PC-3 (cell line): ENCODE data around the gene RAD50. TPM values are rescaled to one million over a fixed set of nuclear protein-coding genes. Genes with fewer than 3 reads are reported as not detected.
"Not testable (repeated sequence)": the region's sequence is repeated elsewhere in the genome, so short reads cannot be mapped to it uniquely, and the experiment has no call there.

Experiments used
- ATAC-seq: fragments of 200-7000 bp; cut with Tn5 transposase; 2 replicates; pipeline ENCODE4 v1.9.1; 2020; ENCODE audit warnings: mild to moderate bottlenecking, moderate library complexity
- BruUV-seq: library from RNA; stranded (reverse); fragments of 400-500 nt; replicated peaks from 2 replicates; lab custom pipeline; 2021; lab: Mats Ljungman, UMichigan
- CTCF ChIA-PET: fragments of 300-600 bp; sonication (Branson Sonifier 250); formaldehyde crosslinking; loops from one replicate; lab custom pipeline; 2022; ENCODE audit warnings: antibody characterized with exemption; lab: Charles Lee
- POLR2A ChIA-PET: fragments of 300-600 bp; sonication (Branson Sonifier 250); formaldehyde crosslinking; loops from one replicate; lab custom pipeline; 2022; ENCODE audit warnings: antibody characterized with exemption; ENCODE audit not compliant: unreplicated experiment; lab: Charles Lee
- DNase-seq: peaks from one replicate; pipeline ENCODE4 v3.0.0-alpha.2; 2015
- H2AFZ ChIP-seq: fragments of 300-600 bp; sonication (generic); 2 replicates; pipeline ENCODE4 v1.6.0; 2016; ENCODE audit warnings: antibody characterized with exemption, low read length
- H3F3A ChIP-seq: fragments of 300-600 bp; sonication (generic); one replicate; pipeline ENCODE4 v1.6.0; 2017; ENCODE audit warnings: antibody characterized with exemption, low read length, control low read depth, mild to moderate bottlenecking; ENCODE audit not compliant: unreplicated experiment
- H3K27ac ChIP-seq: fragments of 300-600 bp; sonication (generic); 2 replicates; pipeline ENCODE4 v1.5.1; 2016; ENCODE audit warnings: mild to moderate bottlenecking, low read length
- H3K27me3 ChIP-seq: fragments of 300-600 bp; sonication (generic); 2 replicates; pipeline ENCODE4 v1.6.1; 2016; ENCODE audit warnings: low read length, mixed read lengths
- H3K36me3 ChIP-seq: fragments of 300-600 bp; sonication (generic); 2 replicates; pipeline ENCODE4 v1.6.1; 2016; ENCODE audit warnings: low read depth, mixed run types, low read length, mixed read lengths
- H3K4me1 ChIP-seq: fragments of 300-600 bp; sonication (generic); 2 replicates; pipeline ENCODE4 v1.5.1; 2016; ENCODE audit warnings: low read length; ENCODE audit not compliant: insufficient read depth
- H3K4me2 ChIP-seq: fragments of 300-600 bp; sonication (generic); 2 replicates; pipeline ENCODE4 v1.6.0; 2016; ENCODE audit warnings: low read length
- H3K4me3 ChIP-seq: fragments of 300-600 bp; sonication (generic); 2 replicates; pipeline ENCODE4 v1.5.1; 2016; ENCODE audit warnings: mild to moderate bottlenecking, low read length, mixed read lengths
- H3K79me2 ChIP-seq: fragments of 300-600 bp; sonication (generic); 2 replicates; pipeline ENCODE4 v1.6.1; 2017; ENCODE audit warnings: low read length, mixed read lengths
- H3K9ac ChIP-seq: fragments of 300-600 bp; sonication (generic); 2 replicates; pipeline ENCODE4 v1.6.0; 2016; ENCODE audit warnings: mild to moderate bottlenecking, low read length
- H3K9me2 ChIP-seq: fragments of 300-600 bp; sonication (generic); replicated peaks from 2 replicates; pipeline ENCODE4 v1.6.1; 2016; ENCODE audit warnings: mixed run types, low read length, mixed read lengths
- H3K9me3 ChIP-seq: fragments of 300-600 bp; sonication (generic); 2 replicates; pipeline ENCODE4 v1.6.1; 2016; ENCODE audit warnings: low read length, mixed read lengths
- H4K20me1 ChIP-seq: fragments of 300-600 bp; sonication (generic); 2 replicates; pipeline ENCODE4 v1.6.1; 2016; ENCODE audit warnings: low read length, mixed read lengths
- CTCF ChIP-seq: fragments of 300-600 bp; sonication (generic); conservative IDR thresholded peaks from 2 replicates; pipeline ENCODE4 v1.5.1; 2017; ENCODE audit warnings: antibody characterized with exemption, low read depth, mild to moderate bottlenecking, low read length
- EZH2 ChIP-seq: fragments of 300-600 bp; sonication (generic); IDR thresholded peaks from one replicate; pipeline ENCODE4 v1.6.1; 2017; ENCODE audit warnings: antibody characterized with exemption, mild to moderate bottlenecking, low read length; ENCODE audit not compliant: unreplicated experiment
- EZH2phosphoT487 ChIP-seq: fragments of 300-600 bp; sonication (generic); IDR thresholded peaks from 2 replicates; pipeline ENCODE4 v1.6.1; 2018; ENCODE audit warnings: mild to moderate bottlenecking, antibody characterized with exemption, low read length, borderline replicate concordance
- intact Hi-C: fragments of 100-400 bp; cut with micrococcal nuclease; formaldehyde crosslinking; loops from 2 replicates; pipeline ENCODE4 v1.9.0; 2023
- total RNA-seq: library from RNA; depleted of rRNA; stranded (reverse); fragments of >200 nt; gene quantifications from 2 replicates; pipeline ENCODE4 v1.2.3, GENCODE V29; 2014

RAD50 gene
- total RNA-seq, 1 experiment from 2014 or later: 6.7 TPM

- Histone ChIP-seq H3K27me3 (no peaks in the 10 kb centered on the region), H3K79me2 (no peaks in the 10 kb centered on the region), H3K4me2 (peak overlapping the region; percentile 2; the same call in 1 of the 2 replicates), H3K4me1 (peaks cover 13% of the 10 kb centered on the region; the same call in 1 of the 2 replicates), H3K36me3 (no peaks in the 10 kb centered on the region), H3K9me2 (no peaks in the 10 kb centered on the region), H3K4me3 (no peak overlapping the region), H4K20me1 (no peaks in the 10 kb centered on the region), H3K9ac (no peak overlapping the region), H2AFZ (no peak overlapping the region), H3K27ac (no peak overlapping the region), H3F3A (no peaks in the 10 kb centered on the region), H3K9me3 (no peaks in the 10 kb centered on the region)
- ChIA-PET CTCF (interaction anchor here (0.6 kb wide), 1 partner anchor 31 kb away, joined by 6 read pairs; no protein-coding TSS in a partner anchor), POLR2A (no interaction called here)
- no TSS peak for BruUV-seq
- DNase-seq (peak; percentile 5), ATAC-seq (peak; percentile 38; the same call in 1 of the 2 replicates)
- intact Hi-C loops: no loop called here
- TF ChIP-seq CTCF (no peak), EZH2 (no peak), EZH2phosphoT487 (no peak)
Observed at GRCh38 chr5:132566657-132567056, 9.9 kb downstream of the RAD50 start.

DNA sequence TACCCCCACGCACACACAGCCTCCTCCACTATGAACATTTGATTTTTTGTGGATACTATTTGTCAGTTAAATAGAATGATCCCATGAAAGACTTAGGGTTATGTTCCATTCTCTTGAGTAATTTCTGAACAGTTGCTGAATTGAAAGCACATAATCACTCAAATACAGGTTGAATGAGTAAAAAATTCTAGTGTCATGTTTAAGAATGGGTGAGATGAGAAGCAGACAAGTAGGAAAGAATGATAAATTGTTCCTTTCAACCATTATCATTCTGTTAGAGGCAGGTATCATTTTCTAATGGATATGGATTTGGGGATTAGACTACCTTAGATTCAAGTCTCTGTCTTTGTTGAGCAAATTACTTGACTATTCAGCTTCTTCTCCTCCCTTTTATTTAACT lies 19.3 kb downstream of the RAD50 start:
- H3K4me1 ChIP-seq: no peaks in the 10 kb centered on the region
- intact Hi-C loops: no loop called here
- no peaks in the 10 kb centered on the region for H3K9me2 ChIP-seq
- no TSS peak for BruUV-seq
- no peak overlapping the region for H3K4me2 ChIP-seq
- POLR2A ChIA-PET: no interaction called here
- TF ChIP-seq CTCF (no peak), EZH2phosphoT487 (no peak), EZH2 (no peak)
- H3K27me3 ChIP-seq: no peaks in the 10 kb centered on the region
- H2AFZ ChIP-seq: no peak overlapping the region
- no peak overlapping the region for H3K27ac ChIP-seq
- no peak overlapping the region for H3K9ac ChIP-seq
- DNase-seq (no peak), ATAC-seq (no peak)
- no peaks in the 10 kb centered on the region for H3K9me3 ChIP-seq
- H3K36me3 ChIP-seq: no peaks in the 10 kb centered on the region
- H4K20me1 ChIP-seq: no peaks in the 10 kb centered on the region
- no peak overlapping the region for H3K4me3 ChIP-seq
- H3F3A ChIP-seq: no peaks in the 10 kb centered on the region
- H3K79me2 ChIP-seq: no peaks in the 10 kb centered on the region
- CTCF ChIA-PET: no interaction called here

DNA sequence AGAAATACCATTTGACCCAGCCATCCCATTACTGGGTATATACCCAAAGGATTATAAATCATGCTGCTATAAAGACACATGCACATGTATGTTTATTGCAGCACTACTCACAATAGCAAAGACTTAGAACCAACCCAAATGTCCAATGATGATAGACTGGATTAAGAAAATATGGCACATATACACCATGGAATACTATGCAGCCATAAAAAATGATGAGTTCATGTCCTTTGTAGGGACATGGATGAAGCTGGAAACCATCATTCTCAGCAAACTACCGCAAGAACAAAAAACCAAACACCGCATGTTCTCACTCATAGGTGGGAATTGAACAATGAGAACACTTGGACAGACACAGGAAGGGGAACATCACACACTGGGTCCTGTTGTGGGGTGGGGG lies 27.8 kb downstream of the RAD50 start:
- POLR2A ChIA-PET, H2AFZ ChIP-seq, H3K9me2 ChIP-seq, DNase-seq, ATAC-seq, H3K27ac ChIP-seq, H3K36me3 ChIP-seq, H4K20me1 ChIP-seq, H3K79me2 ChIP-seq, H3F3A ChIP-seq, H3K4me1 ChIP-seq, H3K4me2 ChIP-seq, H3K9me3 ChIP-seq, intact Hi-C loops, CTCF ChIA-PET, H3K9ac ChIP-seq, BruUV-seq, H3K27me3 ChIP-seq, H3K4me3 ChIP-seq: not testable (repeated sequence)
